GM19468 (cell line): ENCODE results near the gene LMTK2.

Experiments used
- ATAC-seq: cut with Tn5 transposase; IDR thresholded peaks from one replicate; pipeline ENCODE4 v1.9.1; 2021; ENCODE audit warnings: mild to moderate bottlenecking, moderate library complexity, moderate number of reproducible peaks; ENCODE audit not compliant: unreplicated experiment; ENCODE audit errors: extremely low read depth

Gene LMTK2

GRCh38 chr7:98230746-98231471 is 124.2 kb downstream of the LMTK2 start:
- no peak for ATAC-seq

- no peak for ATAC-seq
These were observed 125.0 kb downstream of the LMTK2 start for GRCh38 chr7:98231493-98232262.

GRCh38 chr7:98232263-98232585 is 125.6 kb downstream of the LMTK2 start:
- ATAC-seq = no peak

- ATAC-seq = no peak
These were observed 126.1 kb downstream of the LMTK2 start for GRCh38 chr7:98232799-98233198.

- no peak for ATAC-seq
These were observed 126.8 kb downstream of the LMTK2 start for GRCh38 chr7:98233219-98234070.

- no peak for ATAC-seq
These were observed 127.9 kb downstream of the LMTK2 start for GRCh38 chr7:98234429-98235147.

- ATAC-seq = no peak
These were observed 129.2 kb downstream of the LMTK2 start for GRCh38 chr7:98235901-98236300.

GRCh38 chr7:98236355-98237185 is 129.9 kb downstream of the LMTK2 start:
- no peak for ATAC-seq

GRCh38 chr7:98238076-98238475 is 131.4 kb downstream of the LMTK2 start:
- no peak for ATAC-seq

GRCh38 chr7:98238976-98239375 is 132.3 kb downstream of the LMTK2 start:
- no peak for ATAC-seq

- no peak for ATAC-seq
These were observed 134.5 kb downstream of the LMTK2 start for GRCh38 chr7:98240961-98241673.

GRCh38 chr7:98241674-98242241 is 135.1 kb downstream of the LMTK2 start:
- no peak for ATAC-seq

GRCh38 chr7:98242342-98242741 is 135.7 kb downstream of the LMTK2 start:
- ATAC-seq = no peak

GRCh38 chr7:98242934-98243333 is 136.3 kb downstream of the LMTK2 start:
- no peak for ATAC-seq

- ATAC-seq = no peak
These were observed 138.2 kb downstream of the LMTK2 start for GRCh38 chr7:98244871-98245270.

GRCh38 chr7:98248156-98248555 is 141.5 kb downstream of the LMTK2 start:
- no peak for ATAC-seq

- no peak for ATAC-seq
These were observed 142.4 kb downstream of the LMTK2 start for GRCh38 chr7:98249106-98249505.

GRCh38 chr7:98250789-98251188 is 144.1 kb downstream of the LMTK2 start:
- ATAC-seq = no peak

GRCh38 chr7:98251231-98251600 is 144.6 kb downstream of the LMTK2 start:
- ATAC-seq = no peak
